Left ventricle myocardium inferior (tissue), 1 donor: ENCODE data around the gene DEPP1. TPM values are rescaled to one million over a fixed set of nuclear protein-coding genes. Genes with fewer than 3 reads are reported as not detected.

Experiments used
- DNase-seq: peaks from one replicate; pipeline ENCODE4 v3.0.0-alpha.2; 2020
- H3K27ac ChIP-seq: fragments of 200-600 bp; replicated peaks from 2 replicates; pipeline ENCODE4 v1.8.0; 2021
- H3K27me3 ChIP-seq: fragments of 200-600 bp; 2 replicates; pipeline ENCODE4 v1.8.0; 2021; ENCODE audit warnings: low read depth
- H3K36me3 ChIP-seq: fragments of 200-600 bp; 2 replicates; pipeline ENCODE4 v1.8.0; 2021
- H3K4me1 ChIP-seq: fragments of 200-600 bp; 2 replicates; pipeline ENCODE4 v1.8.0; 2021
- H3K4me3 ChIP-seq: fragments of 200-600 bp; 2 replicates; pipeline ENCODE4 v1.8.0; 2021; ENCODE audit warnings: mild to moderate bottlenecking, moderate library complexity
- H3K9me3 ChIP-seq: fragments of 200-600 bp; replicated peaks from 2 replicates; pipeline ENCODE4 v1.8.0; 2021
- CTCF ChIP-seq: fragments of 200-600 bp; IDR thresholded peaks from 2 replicates; pipeline ENCODE4 v1.8.0; 2021; ENCODE audit warnings: antibody characterized with exemption, mild to moderate bottlenecking, borderline replicate concordance
- intact Hi-C: fragments of 100-400 bp; cut with micrococcal nuclease; formaldehyde crosslinking; loops from one replicate; pipeline ENCODE4 v1.11.0; 2022
- total RNA-seq: library from RNA; stranded (reverse); fragmentation: NEBNext Ultra II Directional; extraction: Animal tissue kit (Norgen Biotek cat#: 25700); gene quantifications from one replicate; pipeline ENCODE4 v1.2.1, GENCODE V29; 2021
- donor health status: DM: no; HTN: yes; CAD: no; lungs with severe emphysema.

DEPP1 gene
- total RNA-seq, 1 donor from 2014 or later = 27.5 TPM

GRCh38 chr10:44958898-44959246, 19.7 kb downstream of the DEPP1 start:
- Histone ChIP-seq H3K27ac (peak overlapping the region; percentile 96), H3K4me3 (peak overlapping the region; percentile 85), H3K36me3 (peaks cover 6% of the 10 kb centered on the region), H3K4me1 (peaks cover 95% of the 10 kb centered on the region), H3K9me3 (peaks cover 4% of the 10 kb centered on the region), H3K27me3 (no peaks in the 10 kb centered on the region)
- TF ChIP-seq CTCF = no peak
- intact Hi-C loops = no loop called here
- DNase-seq = no peak

DNA sequence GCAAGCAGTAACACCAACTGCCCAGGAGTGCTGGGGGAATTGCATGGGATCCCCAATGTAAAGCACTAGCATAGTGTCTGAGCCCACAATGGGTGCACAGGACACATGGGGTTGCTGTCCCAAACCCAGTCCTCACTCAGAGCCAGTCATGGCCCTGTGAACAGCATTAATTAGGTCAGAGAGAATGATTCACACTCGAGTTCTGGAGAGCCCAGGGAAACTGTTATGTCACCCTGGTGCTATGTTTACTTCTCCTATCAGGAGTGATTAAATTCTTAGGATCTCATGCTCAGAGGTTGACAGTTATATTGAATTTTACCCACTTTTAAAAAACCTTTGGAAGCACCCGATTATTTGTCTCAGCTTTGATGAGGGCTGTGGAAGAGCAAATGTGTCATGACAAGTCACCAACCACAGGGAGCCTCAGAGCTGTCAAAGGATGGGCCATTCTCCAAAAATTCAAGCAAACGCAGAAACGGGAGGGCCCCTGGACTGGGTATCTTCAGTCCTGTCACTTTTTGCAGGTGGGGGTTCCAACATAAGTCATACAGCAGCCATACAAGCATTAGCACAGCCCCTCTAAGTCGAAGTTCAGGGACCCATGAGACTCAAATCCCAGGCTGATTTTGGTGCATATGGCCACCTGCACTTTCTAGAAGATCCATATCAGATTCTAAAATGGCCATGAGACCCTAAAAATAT, 20.3 kb downstream of the DEPP1 start:
- Histone ChIP-seq H3K4me3 (peak overlapping the region; percentile 85), H3K36me3 (peaks cover 6% of the 10 kb centered on the region), H3K27ac (peak overlapping the region; percentile 96), H3K4me1 (peaks cover 95% of the 10 kb centered on the region), H3K27me3 (no peaks in the 10 kb centered on the region), H3K9me3 (peaks cover 4% of the 10 kb centered on the region)
- intact Hi-C loops = no loop called here
- DNase-seq = no peak
- no peak for TF ChIP-seq CTCF

- no peak overlapping the region for H3K4me3 ChIP-seq
- no peak for DNase-seq
- H3K27ac ChIP-seq = peak overlapping the region; percentile 96
- intact Hi-C loops = no loop called here
- peaks cover 4% of the 10 kb centered on the region for H3K9me3 ChIP-seq
- peaks cover 6% of the 10 kb centered on the region for H3K36me3 ChIP-seq
- TF ChIP-seq CTCF = no peak
- H3K27me3 ChIP-seq = no peaks in the 10 kb centered on the region
- H3K4me1 ChIP-seq = peaks cover 95% of the 10 kb centered on the region
These were observed 21.6 kb downstream of the DEPP1 start for GRCh38 chr10:44956717-44957706.

- intact Hi-C loops = no loop called here
- H3K27ac ChIP-seq = peak overlapping the region; percentile 96
- H3K4me1 ChIP-seq = peaks cover 95% of the 10 kb centered on the region
These were observed 22.4 kb downstream of the DEPP1 start for GRCh38 chr10:44956226-44956625.

More at GRCh38 chr10:44956226-44956625, 22.4 kb downstream of the DEPP1 start:
- no peak for DNase-seq
- Histone ChIP-seq H3K27me3 (no peaks in the 10 kb centered on the region), H3K36me3 (peaks cover 6% of the 10 kb centered on the region), H3K9me3 (peaks cover 4% of the 10 kb centered on the region), H3K4me3 (no peak overlapping the region)
- no peak for TF ChIP-seq CTCF
